GM23338 (cell line): ENCODE data around the gene FASTK. TPM values are rescaled to one million over a fixed set of nuclear protein-coding genes. Genes with fewer than 3 reads are reported as not detected.

Experiments used
- ATAC-seq: fragments of 200-7000 bp; cut with Tn5 transposase; 3 replicates; pipeline ENCODE4 v1.9.1; 2020
- DNase-seq: peaks from one replicate; pipeline ENCODE4 v3.0.0-alpha.2; 2015; ENCODE audit warnings: low spot score
- H2AFZ ChIP-seq: fragments of 200-600 bp; sonication (generic); 2 replicates; pipeline ENCODE4 v1.8.0; 2016; ENCODE audit warnings: antibody characterized with exemption, mild to moderate bottlenecking, moderate library complexity
- H3F3A ChIP-seq: fragments of 200-600 bp; sonication (generic); replicated peaks from 2 replicates; pipeline ENCODE4 v1.8.0; 2017; ENCODE audit warnings: antibody characterized with exemption, mixed run types, low read depth
- H3K27ac ChIP-seq: fragments of 200-600 bp; sonication (generic); 2 replicates; pipeline ENCODE4 v1.6.1; 2016; ENCODE audit warnings: low read depth
- H3K27me3 ChIP-seq: fragments of 200-600 bp; sonication (generic); 2 replicates; pipeline ENCODE4 v1.8.0; 2016; ENCODE audit warnings: mild to moderate bottlenecking, mixed run types, moderate library complexity; ENCODE audit not compliant: insufficient read depth
- H3K36me3 ChIP-seq: fragments of 200-600 bp; sonication (generic); 2 replicates; pipeline ENCODE4 v1.8.0; 2016; ENCODE audit warnings: mild to moderate bottlenecking; ENCODE audit not compliant: insufficient read depth
- H3K4me1 ChIP-seq: fragments of 200-600 bp; sonication (generic); 2 replicates; pipeline ENCODE4 v1.8.0; 2016; ENCODE audit warnings: mild to moderate bottlenecking, moderate library complexity; ENCODE audit not compliant: insufficient read depth
- H3K4me2 ChIP-seq: fragments of 200-600 bp; sonication (generic); 2 replicates; pipeline ENCODE4 v1.7.1; 2017; ENCODE audit warnings: mixed run types
- H3K4me3 ChIP-seq: fragments of 200-600 bp; sonication (generic); 2 replicates; pipeline ENCODE4 v1.6.1; 2016; ENCODE audit warnings: mixed run types
- H3K79me2 ChIP-seq: fragments of 200-600 bp; sonication (generic); replicated peaks from 2 replicates; pipeline ENCODE4 v1.8.0; 2017; ENCODE audit warnings: mild to moderate bottlenecking; ENCODE audit not compliant: insufficient read depth
- H3K9me2 ChIP-seq: fragments of 200-600 bp; sonication (generic); 2 replicates; pipeline ENCODE4 v1.8.0; 2017; ENCODE audit not compliant: insufficient read depth
- H4K20me1 ChIP-seq: fragments of 200-600 bp; sonication (generic); replicated peaks from 2 replicates; pipeline ENCODE4 v1.8.0; 2017; ENCODE audit warnings: mild to moderate bottlenecking; ENCODE audit not compliant: insufficient read depth
- H3K27ac Mint-ChIP-seq: 2 replicates; pipeline ENCODE4 v1.8.0; 2020; ENCODE audit warnings: inconsistent platforms, mild to moderate bottlenecking, moderate library complexity, mixed read lengths
- H3K27me3 Mint-ChIP-seq: 3 replicates; pipeline ENCODE4 v1.8.0; 2022; ENCODE audit warnings: low read depth, mild to moderate bottlenecking, moderate library complexity, mixed read lengths, inconsistent platforms; ENCODE audit not compliant: insufficient read depth, poor library complexity
- H3K36me3 Mint-ChIP-seq: 3 replicates; pipeline ENCODE4 v1.8.0; 2021; ENCODE audit warnings: low read depth, mild to moderate bottlenecking, inconsistent platforms, moderate library complexity, mixed read lengths
- H3K4me1 Mint-ChIP-seq: 3 replicates; pipeline ENCODE4 v1.8.0; 2020; ENCODE audit warnings: mild to moderate bottlenecking, inconsistent platforms, mixed read lengths
- H3K4me3 Mint-ChIP-seq: 3 replicates; pipeline ENCODE4 v1.8.0; 2021; ENCODE audit warnings: moderate library complexity, mild to moderate bottlenecking, inconsistent platforms, mixed read lengths
- H3K9me3 Mint-ChIP-seq: 3 replicates; pipeline ENCODE4 v1.8.0; 2020; ENCODE audit warnings: moderate library complexity, mild to moderate bottlenecking, inconsistent platforms, mixed read lengths
- ETS1 ChIP-seq: IDR thresholded peaks from 2 replicates; pipeline ENCODE4 v1.6.1; 2016; ENCODE audit warnings: antibody characterized with exemption
- EZH2phosphoT487 ChIP-seq: fragments of 200-600 bp; sonication (generic); IDR thresholded peaks from one replicate; pipeline ENCODE4 v1.8.1; 2018; ENCODE audit warnings: antibody characterized with exemption; ENCODE audit not compliant: unreplicated experiment
- JUNB ChIP-seq: IDR thresholded peaks from one replicate; pipeline ENCODE4 v1.6.1; 2016; ENCODE audit warnings: antibody characterized with exemption; ENCODE audit not compliant: unreplicated experiment
- NANOG ChIP-seq: IDR thresholded peaks from 2 replicates; pipeline ENCODE4 v1.6.1; 2016; ENCODE audit warnings: antibody characterized with exemption, borderline replicate concordance
- POLR2AphosphoS5 ChIP-seq: IDR thresholded peaks from 2 replicates; pipeline ENCODE4 v1.6.1; 2016; ENCODE audit warnings: antibody characterized with exemption, low read depth
- STAT1 ChIP-seq: IDR thresholded peaks from one replicate; pipeline ENCODE4 v1.6.1; 2016; ENCODE audit warnings: antibody characterized with exemption; ENCODE audit not compliant: unreplicated experiment
- ZNF462 ChIP-seq: fragments of 250-450 bp; sonication (Bioruptor Pico); IDR thresholded peaks from 2 replicates; pipeline ENCODE4 v1.5.0; 2020; ENCODE audit warnings: mild to moderate bottlenecking, moderate library complexity
- polyA plus RNA-seq: library from polyadenylated mRNA; unstranded; fragments of >200 nt; fragmentation: Nextera tagmentation; extraction: Ambion mirVana; gene quantifications from 2 replicates; pipeline ENCODE4 v1.2.1, GENCODE V29; 2016
- total RNA-seq: library from RNA; depleted of rRNA; stranded (reverse); fragments of >200 nt; shearing (Covaris generic); gene quantifications from 2 replicates; pipeline ENCODE4 v1.2.3, GENCODE V29; 2014

Gene FASTK
- total and polyA plus RNA-seq, 2 experiments from 2014 or later: 37.4 to 57.4 TPM

DNA sequence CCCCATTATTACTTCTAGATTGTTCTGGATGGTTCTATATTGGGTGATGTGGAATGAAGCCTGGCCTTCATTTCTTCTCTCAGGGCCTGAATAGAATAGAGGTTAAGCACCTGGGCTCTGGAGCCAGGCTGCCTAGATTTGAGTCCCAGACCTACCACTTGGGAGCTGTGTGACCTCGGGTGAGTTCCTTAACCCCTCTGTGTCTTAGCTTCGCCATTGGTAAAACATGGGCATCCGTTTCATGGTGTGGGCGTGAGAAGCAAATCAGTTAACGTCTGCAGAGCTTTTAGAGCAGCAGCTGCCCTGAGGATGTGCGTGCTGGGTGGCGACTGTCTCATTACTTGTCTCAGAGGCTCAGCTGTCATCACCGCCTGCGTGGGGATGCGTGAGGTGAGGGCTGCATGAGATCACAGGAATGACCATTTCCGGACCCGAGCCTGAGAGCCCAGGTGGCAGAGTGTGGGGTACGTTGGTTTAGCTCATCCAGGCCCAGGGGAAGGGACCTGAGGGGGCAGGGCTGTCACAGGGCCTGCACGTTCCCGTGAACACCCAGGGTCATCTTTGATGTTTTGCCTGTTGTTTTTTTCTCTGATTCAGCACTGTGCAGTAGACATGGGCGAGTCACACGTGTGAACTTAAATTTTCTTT, 15.3 kb upstream of the FASTK start (continued):
- no peak for TF ChIP-seq ZNF462
- TF ChIP-seq STAT1: no peak

DNA sequence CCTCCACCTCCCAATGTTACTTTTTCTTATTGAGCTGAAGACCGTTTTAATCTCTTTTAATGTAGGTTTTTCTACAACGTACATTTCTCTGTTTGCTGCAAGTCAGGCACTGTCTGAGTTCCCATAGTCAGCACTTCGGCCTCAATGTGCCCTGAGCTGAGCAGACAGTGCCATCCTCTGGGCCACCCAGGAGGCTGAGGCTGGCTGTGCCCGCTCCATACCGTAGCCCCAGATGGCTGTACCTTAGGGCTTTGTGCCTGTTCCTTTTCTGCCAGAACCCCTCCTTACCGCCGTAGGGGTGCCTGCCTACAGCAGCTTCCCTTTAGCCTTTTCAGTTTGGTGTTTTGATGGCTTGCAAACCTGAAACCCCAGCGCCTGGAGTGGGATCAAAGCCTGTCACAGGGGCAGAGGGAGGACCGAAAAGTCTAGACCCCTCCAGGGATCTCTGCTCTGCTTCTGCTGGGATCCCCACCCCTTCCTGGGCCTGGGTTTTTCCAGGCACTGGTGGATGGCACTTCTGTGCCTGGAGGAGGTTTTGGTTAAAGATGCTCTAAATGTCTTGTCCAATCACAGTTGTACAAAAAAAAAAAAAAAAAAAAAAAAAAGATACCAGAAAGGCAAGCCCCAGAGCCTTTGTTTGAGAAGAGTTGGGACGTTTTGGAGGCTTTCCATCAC, 14.7 kb upstream of the FASTK start:
- no peak overlapping the region for H3K27ac ChIP-seq
- DNase-seq: no peak
- peaks cover 99% of the 10 kb centered on the region for H3K79me2 ChIP-seq
- no peak overlapping the region for H3K4me3 ChIP-seq
- peaks cover 11% of the 10 kb centered on the region for H3K4me1 ChIP-seq
- H3F3A ChIP-seq: 0 out of 2 replicates have a peak, but pooled peaks cover 2% of the 10 kb centered on the region
- no peak overlapping the region for H3K4me3 Mint-ChIP-seq
- H3K36me3 ChIP-seq: no peaks in the 10 kb centered on the region
- no peak overlapping the region for H2AFZ ChIP-seq
- H3K9me3 Mint-ChIP-seq: no peaks in the 10 kb centered on the region; the same call in 2 of the 3 replicates
- peaks cover 24% of the 10 kb centered on the region for H3K4me1 Mint-ChIP-seq
- H4K20me1 ChIP-seq: peaks cover 56% of the 10 kb centered on the region
- no peak for ATAC-seq
- H3K27ac Mint-ChIP-seq: no peak overlapping the region
- H3K9me2 ChIP-seq: no peaks in the 10 kb centered on the region
- H3K4me2 ChIP-seq: no peak overlapping the region
- H3K27me3 Mint-ChIP-seq: peaks cover 13% of the 10 kb centered on the region
- peaks cover 17% of the 10 kb centered on the region; the same call in 2 of the 3 replicates for H3K36me3 Mint-ChIP-seq
- H3K27me3 ChIP-seq: peaks cover 2% of the 10 kb centered on the region; the same call in 1 of the 2 replicates
- TF ChIP-seq ZNF462 (no peak), JUNB (no peak), ETS1 (no peak), NANOG (no peak), EZH2phosphoT487 (no peak), POLR2AphosphoS5 (no peak)
